Kidney tubule cell (primary cell): ENCODE results near the gene FAM111B.
"Not testable (repeated sequence)": the region's sequence is repeated elsewhere in the genome, so short reads cannot be mapped to it uniquely, and the experiment has no call there.

Experiments used
- DNase-seq: peaks from one replicate; pipeline ENCODE4 v3.0.0-alpha.2; 2018; ENCODE audit warnings: low spot score

FAM111B gene

GRCh38 chr11:59097938-59098337 lies 9.1 kb upstream of the FAM111B start:
- not testable (repeated sequence) for DNase-seq

GRCh38 chr11:59102259-59102765 lies 4.7 kb upstream of the FAM111B start:
- DNase-seq: peak; percentile 64

- peak; percentile 9 for DNase-seq
These were observed 684 bp downstream of the FAM111B start for GRCh38 chr11:59107721-59108120.

- no peak for DNase-seq
These were observed 5.5 kb downstream of the FAM111B start for GRCh38 chr11:59112494-59112893.

GRCh38 chr11:59114344-59114743 lies 7.3 kb downstream of the FAM111B start:
- DNase-seq: no peak

- no peak for DNase-seq
These were observed 8.5 kb downstream of the FAM111B start for GRCh38 chr11:59115553-59115952.

- DNase-seq: no peak
These were observed 10.7 kb downstream of the FAM111B start for GRCh38 chr11:59117774-59118173.

- DNase-seq: no peak
These were observed 12.8 kb downstream of the FAM111B start for GRCh38 chr11:59119826-59120225.

GRCh38 chr11:59135648-59136461 lies 28.8 kb downstream of the FAM111B start:
- DNase-seq: peak; percentile 81

GRCh38 chr11:59136551-59136950 lies 29.5 kb downstream of the FAM111B start:
- DNase-seq: not testable (repeated sequence)

- DNase-seq: no peak
These were observed 30.2 kb downstream of the FAM111B start for GRCh38 chr11:59137190-59137589.

- no peak for DNase-seq
These were observed 31.6 kb downstream of the FAM111B start for GRCh38 chr11:59138643-59139042.

- DNase-seq: no peak
These were observed 34.2 kb downstream of the FAM111B start for GRCh38 chr11:59141191-59141590.

GRCh38 chr11:59141673-59142460 lies 34.8 kb downstream of the FAM111B start:
- peak; percentile 40 for DNase-seq

GRCh38 chr11:59142530-59143507 lies 35.8 kb downstream of the FAM111B start, which contains the start of gene FAM111A:
TSS of gene FAM111A (plus strand) at chr11:59142856. CDS start at chr11:59148873, 6,017 bp downstream.
- peak; percentile 97 for DNase-seq

- DNase-seq: peak; percentile 5
These were observed 37.1 kb downstream of the FAM111B start for GRCh38 chr11:59144096-59144495.

- peak; percentile 92 for DNase-seq
These were observed 37.7 kb downstream of the FAM111B start for GRCh38 chr11:59144579-59145345.

GRCh38 chr11:59145534-59145933 lies 38.5 kb downstream of the FAM111B start:
- peak; percentile 3 for DNase-seq

- DNase-seq: no peak
These were observed 44.7 kb downstream of the FAM111B start for GRCh38 chr11:59151761-59152160.

GRCh38 chr11:59152312-59152951 lies 45.4 kb downstream of the FAM111B start:
- no peak for DNase-seq
